ENCODE measurements around the gene LRP1B.

LRP1B gene

GRCh38 chr2:141062031-141062430 is 1068.8 kb downstream of the LRP1B start:
- DNase-seq (ENCODE audit: low read depth in 3 of 3, low spot score in 1 of 3) = no peak

GRCh38 chr2:141058556-141058955 is 1072.3 kb downstream of the LRP1B start:
- DNase-seq (ENCODE audit: low read depth in 3 of 3, low spot score in 1 of 3) = no peak

GRCh38 chr2:141055531-141055930 is 1075.3 kb downstream of the LRP1B start:
- DNase-seq (ENCODE audit: low read depth in 3 of 3, low spot score in 1 of 3) = no peak

- DNase-seq (ENCODE audit: low read depth in 3 of 3, low spot score in 1 of 3) = no peak
Measured at GRCh38 chr2:141048951-141049350, 1081.9 kb downstream of the LRP1B start.

- no peak for DNase-seq (ENCODE audit: low read depth in 3 of 3, low spot score in 1 of 3)
Measured at GRCh38 chr2:141041281-141041680, 1089.5 kb downstream of the LRP1B start.

- no peak for DNase-seq (ENCODE audit: low read depth in 3 of 3, low spot score in 1 of 3)
Measured at GRCh38 chr2:141038341-141038740, 1092.5 kb downstream of the LRP1B start.

GRCh38 chr2:141037361-141037760 is 1093.5 kb downstream of the LRP1B start:
- DNase-seq (ENCODE audit: low read depth in 3 of 3, low spot score in 1 of 3) = no peak

- no peak for DNase-seq (ENCODE audit: low read depth in 3 of 3, low spot score in 1 of 3)
Measured at GRCh38 chr2:141035846-141036420, 1094.9 kb downstream of the LRP1B start.

- no peak for DNase-seq (ENCODE audit: low read depth in 3 of 3, low spot score in 1 of 3)
Measured at GRCh38 chr2:141029428-141030078, 1101.3 kb downstream of the LRP1B start.

- DNase-seq (ENCODE audit: low read depth in 3 of 3, low spot score in 1 of 3) = no peak
Measured at GRCh38 chr2:141027221-141027620, 1103.6 kb downstream of the LRP1B start.

GRCh38 chr2:141021611-141022010 is 1109.2 kb downstream of the LRP1B start:
- no peak for DNase-seq (ENCODE audit: low read depth in 3 of 3, low spot score in 1 of 3)

- DNase-seq (ENCODE audit: low read depth in 3 of 3, low spot score in 1 of 3) = no peak
Measured at GRCh38 chr2:141021109-141021508, 1109.7 kb downstream of the LRP1B start.

GRCh38 chr2:141020346-141020745 is 1110.5 kb downstream of the LRP1B start:
- no peak for DNase-seq (ENCODE audit: low read depth in 3 of 3, low spot score in 1 of 3)

GRCh38 chr2:141015341-141016047 is 1115.3 kb downstream of the LRP1B start:
- DNase-seq (ENCODE audit: low read depth in 3 of 3, low spot score in 1 of 3) = no peak

- DNase-seq (ENCODE audit: low read depth in 3 of 3, low spot score in 1 of 3) = no peak
Measured at GRCh38 chr2:141003967-141004657, 1126.7 kb downstream of the LRP1B start.

- DNase-seq (ENCODE audit: low read depth in 3 of 3, low spot score in 1 of 3) = no peak
Measured at GRCh38 chr2:141001750-141002149, 1129.1 kb downstream of the LRP1B start.

GRCh38 chr2:140998577-140998976 is 1132.2 kb downstream of the LRP1B start:
- DNase-seq (ENCODE audit: low read depth in 3 of 3, low spot score in 1 of 3) = no peak

- DNase-seq (ENCODE audit: low read depth in 3 of 3, low spot score in 1 of 3) = no peak
Measured at GRCh38 chr2:140998017-140998416, 1132.8 kb downstream of the LRP1B start.

GRCh38 chr2:140994856-140995255 is 1136.0 kb downstream of the LRP1B start:
- no peak for DNase-seq (ENCODE audit: low read depth in 3 of 3, low spot score in 1 of 3)

GRCh38 chr2:140990416-140990815 is 1140.4 kb downstream of the LRP1B start:
- DNase-seq (ENCODE audit: low read depth in 3 of 3, low spot score in 1 of 3) = no peak

- DNase-seq (ENCODE audit: low read depth in 3 of 3, low spot score in 1 of 3) = no peak
Measured at GRCh38 chr2:140988597-140988996, 1142.2 kb downstream of the LRP1B start.

GRCh38 chr2:140986456-140986855 is 1144.4 kb downstream of the LRP1B start:
- no peak for DNase-seq (ENCODE audit: low read depth in 3 of 3, low spot score in 1 of 3)

All from stimulated activated CD4-positive, alpha-beta T cell treated with anti-CD3 and anti-CD28 coated beads, TNF-alpha, amount 100 ng/mL, for 1 hour (primary cell).